GM19351 (cell line): ENCODE data around the gene TUBB4A.
A peak's percentile ranks its signal among the peaks of the same experiment; 100 is the strongest.
"Not testable (repeated sequence)": the region's sequence is repeated elsewhere in the genome, so short reads cannot be mapped to it uniquely, and the experiment has no call there.

Experiments used
- ATAC-seq: cut with Tn5 transposase; IDR thresholded peaks from one replicate; pipeline ENCODE4 v1.9.1; 2021; ENCODE audit warnings: mild to moderate bottlenecking, moderate library complexity; ENCODE audit not compliant: unreplicated experiment

TUBB4A gene

GRCh38 chr19:6527893-6528543, 25.9 kb upstream of the TUBB4A start:
- no peak for ATAC-seq

GRCh38 chr19:6524311-6524710, 22.2 kb upstream of the TUBB4A start:
- no peak for ATAC-seq

GRCh38 chr19:6522712-6523111, 20.6 kb upstream of the TUBB4A start:
- no peak for ATAC-seq

- ATAC-seq: peak; percentile 64
These were observed 19.9 kb upstream of the TUBB4A start for GRCh38 chr19:6521718-6522646.

- no peak for ATAC-seq
These were observed 17.2 kb upstream of the TUBB4A start for GRCh38 chr19:6519289-6519688.

- no peak for ATAC-seq
These were observed 16.2 kb upstream of the TUBB4A start for GRCh38 chr19:6518145-6518911.

GRCh38 chr19:6516659-6517291, 14.7 kb upstream of the TUBB4A start:
- peak; percentile 60 for ATAC-seq

- peak; percentile 50 for ATAC-seq
These were observed 14.0 kb upstream of the TUBB4A start for GRCh38 chr19:6516018-6516658.

- no peak for ATAC-seq
These were observed 12.9 kb upstream of the TUBB4A start for GRCh38 chr19:6514926-6515544.

- no peak for ATAC-seq
These were observed 12.0 kb upstream of the TUBB4A start for GRCh38 chr19:6514089-6514488.

- no peak for ATAC-seq
These were observed 8.5 kb upstream of the TUBB4A start for GRCh38 chr19:6510618-6511017.

DNA sequence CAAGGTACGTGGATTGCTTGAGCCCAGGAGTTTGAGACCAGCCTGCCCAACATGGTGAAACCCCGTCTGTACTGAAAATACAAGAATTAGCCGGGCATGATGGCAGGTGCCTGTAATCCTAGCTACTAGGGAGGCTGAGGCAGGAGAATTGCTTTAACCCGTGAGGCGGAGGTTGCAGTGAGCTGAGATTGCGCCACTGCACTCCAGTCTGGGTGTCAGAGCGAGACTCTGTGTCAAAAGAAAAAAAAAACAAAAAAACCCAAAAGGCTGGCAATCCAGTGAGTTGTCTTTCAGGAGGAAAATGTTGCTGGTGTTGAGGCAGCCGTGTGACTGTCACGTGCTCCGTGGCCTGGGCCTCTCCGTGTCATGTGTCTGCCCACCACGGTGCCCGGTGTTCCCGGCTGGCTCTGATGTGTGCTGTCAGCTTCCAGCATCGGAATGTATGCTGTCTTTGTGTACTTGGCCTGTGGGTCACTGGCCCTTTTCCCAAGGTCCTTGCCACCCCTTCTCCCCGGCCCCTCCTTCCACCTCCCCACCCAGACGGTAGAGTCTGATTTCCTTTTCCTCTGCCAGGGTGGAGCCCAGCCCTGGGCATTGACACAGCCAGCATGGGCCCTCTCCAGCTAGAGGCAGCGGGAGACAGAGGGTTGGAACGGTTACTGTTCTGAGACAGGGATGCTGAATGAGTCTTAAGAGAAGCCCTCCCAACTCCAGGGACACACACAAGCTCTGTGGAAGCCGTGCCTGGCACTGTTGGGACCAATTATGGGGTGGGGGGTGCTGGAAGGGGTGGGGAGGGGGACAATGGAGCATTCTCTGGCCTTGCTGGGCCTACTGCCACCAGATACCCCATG, 7.2 kb upstream of the TUBB4A start:
- ATAC-seq: no peak

GRCh38 chr19:6508028-6508771, 6.1 kb upstream of the TUBB4A start:
- ATAC-seq: not testable (repeated sequence)

- ATAC-seq: no peak
These were observed 1.5 kb upstream of the TUBB4A start for GRCh38 chr19:6503407-6504201.

- ATAC-seq: no peak
These were observed 1.0 kb downstream of the TUBB4A start for GRCh38 chr19:6500837-6501739.

DNA sequence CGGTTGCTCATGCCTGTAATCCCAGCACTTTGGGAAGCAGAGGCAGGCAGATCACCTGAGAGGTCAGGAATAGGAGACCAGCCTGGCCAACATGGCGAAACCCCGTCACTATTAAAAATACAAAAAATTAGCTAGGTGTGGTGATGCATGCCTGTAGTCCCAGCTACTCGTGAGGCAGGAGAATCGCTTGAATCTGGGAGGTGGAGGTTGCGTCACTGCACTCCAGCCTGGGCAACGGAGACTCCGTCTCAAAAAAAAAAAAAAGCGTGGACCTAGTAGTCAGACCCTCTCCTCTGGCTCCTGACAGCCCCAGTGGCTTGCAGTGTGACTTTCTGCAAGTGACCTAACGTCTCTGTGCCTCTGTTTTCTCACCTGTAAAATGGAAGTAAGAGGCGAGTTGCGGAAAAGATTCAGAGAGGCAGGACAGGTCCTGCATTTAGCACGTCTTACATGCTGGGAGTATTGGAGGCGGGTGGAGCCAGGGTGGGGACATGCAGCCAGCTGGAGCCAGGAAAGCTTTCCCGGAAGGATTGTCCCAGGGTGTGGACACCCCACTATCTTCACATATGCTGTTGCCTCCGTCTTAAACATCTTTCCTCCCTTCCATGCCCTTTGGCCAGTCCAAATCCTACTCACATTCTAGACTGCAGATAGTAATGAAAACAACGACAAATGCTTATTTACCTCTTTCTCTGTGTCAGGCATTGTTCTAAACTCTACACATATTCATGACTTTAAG, 2.9 kb downstream of the TUBB4A start:
- ATAC-seq: no peak
